NB4 (cell line): ENCODE results near the gene FNDC8.

Experiments
- MYC ChIP-seq: IDR thresholded peaks from 2 replicates; pipeline ENCODE4 v1.6.1; 2011; ENCODE audit warnings: low read depth, low read length
- POLR2A ChIP-seq: IDR thresholded peaks from 2 replicates; pipeline ENCODE4 v1.6.1; 2011; ENCODE audit warnings: mild to moderate bottlenecking; ENCODE audit not compliant: insufficient read length; ENCODE audit errors: extremely low read depth
- TF ChIP-seq, protein P1 (sequence below): IDR thresholded peaks from one replicate; pipeline ENCODE4 v1.5.1; 2012; ENCODE audit warnings: low read depth, low read length
- TF ChIP-seq, protein P2 (sequence below): IDR thresholded peaks from 2 replicates; pipeline ENCODE4 v1.6.1; 2011; ENCODE audit warnings: low read depth, low read length

DNA sequence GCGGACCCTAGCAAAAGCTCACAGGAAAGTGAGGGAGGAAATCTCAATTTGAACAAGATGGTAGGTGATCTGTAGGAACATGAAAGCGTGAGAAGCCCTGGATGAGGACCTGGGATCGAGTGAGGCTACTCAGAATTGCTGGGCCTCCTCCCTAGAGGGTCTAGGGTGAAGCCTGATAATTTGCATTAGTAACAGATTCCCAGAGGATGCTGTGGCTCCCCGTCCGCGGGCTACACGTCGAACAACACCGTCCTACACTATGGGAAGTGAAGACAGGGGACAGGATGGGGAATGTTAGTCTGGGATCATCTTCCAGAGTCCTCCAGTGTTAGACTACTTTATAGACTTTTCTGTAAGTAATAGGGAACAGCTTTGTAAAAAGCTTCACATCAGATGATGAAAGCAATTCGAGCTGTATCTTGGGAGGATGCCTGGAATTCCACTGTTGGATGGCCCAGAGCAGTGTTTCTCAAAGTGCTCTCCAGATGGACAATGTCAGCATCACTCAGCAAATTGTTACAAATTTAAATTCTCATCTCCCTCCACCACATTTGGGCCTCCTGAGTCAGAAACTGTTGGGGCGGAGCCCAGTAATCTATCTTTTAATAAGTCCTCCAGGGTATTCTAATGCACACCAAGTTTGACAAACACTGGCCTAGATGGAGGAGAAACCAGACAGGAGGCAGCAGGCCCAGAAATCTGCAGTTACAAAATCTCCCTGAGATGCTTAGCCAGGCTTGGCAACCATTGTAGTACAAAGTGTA lies 6.5 kb downstream of the FNDC8 start:
- TF ChIP-seq, protein P1, sequence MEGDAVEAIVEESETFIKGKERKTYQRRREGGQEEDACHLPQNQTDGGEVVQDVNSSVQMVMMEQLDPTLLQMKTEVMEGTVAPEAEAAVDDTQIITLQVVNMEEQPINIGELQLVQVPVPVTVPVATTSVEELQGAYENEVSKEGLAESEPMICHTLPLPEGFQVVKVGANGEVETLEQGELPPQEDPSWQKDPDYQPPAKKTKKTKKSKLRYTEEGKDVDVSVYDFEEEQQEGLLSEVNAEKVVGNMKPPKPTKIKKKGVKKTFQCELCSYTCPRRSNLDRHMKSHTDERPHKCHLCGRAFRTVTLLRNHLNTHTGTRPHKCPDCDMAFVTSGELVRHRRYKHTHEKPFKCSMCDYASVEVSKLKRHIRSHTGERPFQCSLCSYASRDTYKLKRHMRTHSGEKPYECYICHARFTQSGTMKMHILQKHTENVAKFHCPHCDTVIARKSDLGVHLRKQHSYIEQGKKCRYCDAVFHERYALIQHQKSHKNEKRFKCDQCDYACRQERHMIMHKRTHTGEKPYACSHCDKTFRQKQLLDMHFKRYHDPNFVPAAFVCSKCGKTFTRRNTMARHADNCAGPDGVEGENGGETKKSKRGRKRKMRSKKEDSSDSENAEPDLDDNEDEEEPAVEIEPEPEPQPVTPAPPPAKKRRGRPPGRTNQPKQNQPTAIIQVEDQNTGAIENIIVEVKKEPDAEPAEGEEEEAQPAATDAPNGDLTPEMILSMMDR, result no peak
- TF ChIP-seq POLR2A (no peak), MYC (no peak)
- TF ChIP-seq, protein P2, sequence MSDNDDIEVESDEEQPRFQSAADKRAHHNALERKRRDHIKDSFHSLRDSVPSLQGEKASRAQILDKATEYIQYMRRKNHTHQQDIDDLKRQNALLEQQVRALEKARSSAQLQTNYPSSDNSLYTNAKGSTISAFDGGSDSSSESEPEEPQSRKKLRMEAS, result no peak
